SK-N-SH (cell line): Measurements from ENCODE around the gene WNT1.

Experiments
- CHD2 ChIP-seq: fragments of 150-350 bp; IDR thresholded peaks from 2 replicates; pipeline ENCODE4 v1.6.1; 2018; ENCODE audit warnings: low read length; ENCODE audit not compliant: partially characterized antibody
- EP300 ChIP-seq, 2 experiments: IDR thresholded peaks; 2 replicates each; pipeline versions ENCODE4 v1.4.0 to v1.6.1; 2012; ENCODE audit warnings: borderline replicate concordance in 1 of 2, low read depth in 1 of 2, low read length in 1 of 2
- GABPA ChIP-seq: IDR thresholded peaks from 2 replicates; pipeline ENCODE4 v1.4.0; 2012; ENCODE audit warnings: low read depth, mild to moderate bottlenecking
- MEF2A ChIP-seq: IDR thresholded peaks from 2 replicates; pipeline ENCODE4 v1.4.0; 2012; ENCODE audit warnings: low read depth, borderline replicate concordance
- POLR2AphosphoS5 ChIP-seq: IDR thresholded peaks from 2 replicates; pipeline ENCODE4 v1.6.1; 2012; ENCODE audit warnings: low read depth, low read length
- RAD21 ChIP-seq: IDR thresholded peaks from 2 replicates; pipeline ENCODE4 v1.6.1; 2012; ENCODE audit warnings: mild to moderate bottlenecking, low read length
- SIN3A ChIP-seq: IDR thresholded peaks from 2 replicates; pipeline ENCODE4 v1.6.1; 2012; ENCODE audit warnings: low read depth, mild to moderate bottlenecking, low read length, moderate library complexity, borderline replicate concordance
- SMC3 ChIP-seq: IDR thresholded peaks from 2 replicates; pipeline ENCODE4 v1.6.1; 2012; ENCODE audit warnings: low read depth, low read length, improper control_type of control experiment
- TCF12 ChIP-seq: IDR thresholded peaks from 2 replicates; pipeline ENCODE4 v1.4.0; 2012
- TF ChIP-seq, protein P1 (sequence below): fragments of 200-600 bp; sonication (generic); IDR thresholded peaks from 2 replicates; pipeline ENCODE4 v1.6.1; 2017; ENCODE audit warnings: antibody characterized with exemption, mild to moderate bottlenecking, moderate library complexity
- TF ChIP-seq, protein P2 (sequence below): IDR thresholded peaks from 2 replicates; pipeline ENCODE4; 2012
- TF ChIP-seq, protein P3 (sequence below): IDR thresholded peaks from 2 replicates; pipeline ENCODE4 v1.6.1; 2012; ENCODE audit warnings: mild to moderate bottlenecking, low read depth, low read length, moderate library complexity

DNA sequence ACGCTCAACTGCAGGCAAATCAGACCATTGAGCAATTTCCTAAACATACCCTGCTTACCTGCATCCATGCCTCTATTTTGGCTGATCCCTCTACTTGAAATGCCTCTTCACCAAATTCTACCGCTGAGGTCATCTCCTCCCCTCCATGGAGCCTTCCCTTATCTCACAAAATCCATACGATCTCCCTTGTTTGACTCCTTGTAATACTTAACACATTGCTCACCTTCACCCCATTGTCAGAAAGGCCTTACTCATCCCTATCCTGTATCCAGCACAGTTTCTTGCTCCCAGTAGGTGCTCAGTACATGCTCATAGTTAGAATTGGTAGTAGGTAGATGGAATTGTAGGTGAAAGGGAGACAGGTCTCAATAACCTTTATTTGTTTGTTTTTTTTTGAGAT lies 15.7 kb downstream of the WNT1 start:
- TF ChIP-seq RAD21 (no peak), CHD2 (no peak), SMC3 (no peak), MEF2A (no peak), POLR2AphosphoS5 (no peak), TCF12 (no peak), GABPA (no peak), SIN3A (no peak), EP300 (IDR thresholded peaks at IDR 0.05; ENCODE audit: borderline replicate concordance in 1 of 2, low read depth in 1 of 2, low read length in 1 of 2) (no peak)
- TF ChIP-seq, protein P1, sequence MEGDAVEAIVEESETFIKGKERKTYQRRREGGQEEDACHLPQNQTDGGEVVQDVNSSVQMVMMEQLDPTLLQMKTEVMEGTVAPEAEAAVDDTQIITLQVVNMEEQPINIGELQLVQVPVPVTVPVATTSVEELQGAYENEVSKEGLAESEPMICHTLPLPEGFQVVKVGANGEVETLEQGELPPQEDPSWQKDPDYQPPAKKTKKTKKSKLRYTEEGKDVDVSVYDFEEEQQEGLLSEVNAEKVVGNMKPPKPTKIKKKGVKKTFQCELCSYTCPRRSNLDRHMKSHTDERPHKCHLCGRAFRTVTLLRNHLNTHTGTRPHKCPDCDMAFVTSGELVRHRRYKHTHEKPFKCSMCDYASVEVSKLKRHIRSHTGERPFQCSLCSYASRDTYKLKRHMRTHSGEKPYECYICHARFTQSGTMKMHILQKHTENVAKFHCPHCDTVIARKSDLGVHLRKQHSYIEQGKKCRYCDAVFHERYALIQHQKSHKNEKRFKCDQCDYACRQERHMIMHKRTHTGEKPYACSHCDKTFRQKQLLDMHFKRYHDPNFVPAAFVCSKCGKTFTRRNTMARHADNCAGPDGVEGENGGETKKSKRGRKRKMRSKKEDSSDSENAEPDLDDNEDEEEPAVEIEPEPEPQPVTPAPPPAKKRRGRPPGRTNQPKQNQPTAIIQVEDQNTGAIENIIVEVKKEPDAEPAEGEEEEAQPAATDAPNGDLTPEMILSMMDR: no peak
- TF ChIP-seq, protein P2, sequence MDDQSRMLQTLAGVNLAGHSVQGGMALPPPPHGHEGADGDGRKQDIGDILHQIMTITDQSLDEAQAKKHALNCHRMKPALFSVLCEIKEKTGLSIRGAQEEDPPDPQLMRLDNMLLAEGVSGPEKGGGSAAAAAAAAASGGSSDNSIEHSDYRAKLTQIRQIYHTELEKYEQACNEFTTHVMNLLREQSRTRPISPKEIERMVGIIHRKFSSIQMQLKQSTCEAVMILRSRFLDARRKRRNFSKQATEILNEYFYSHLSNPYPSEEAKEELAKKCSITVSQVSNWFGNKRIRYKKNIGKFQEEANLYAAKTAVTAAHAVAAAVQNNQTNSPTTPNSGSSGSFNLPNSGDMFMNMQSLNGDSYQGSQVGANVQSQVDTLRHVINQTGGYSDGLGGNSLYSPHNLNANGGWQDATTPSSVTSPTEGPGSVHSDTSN: no peak
- TF ChIP-seq, protein P3, sequence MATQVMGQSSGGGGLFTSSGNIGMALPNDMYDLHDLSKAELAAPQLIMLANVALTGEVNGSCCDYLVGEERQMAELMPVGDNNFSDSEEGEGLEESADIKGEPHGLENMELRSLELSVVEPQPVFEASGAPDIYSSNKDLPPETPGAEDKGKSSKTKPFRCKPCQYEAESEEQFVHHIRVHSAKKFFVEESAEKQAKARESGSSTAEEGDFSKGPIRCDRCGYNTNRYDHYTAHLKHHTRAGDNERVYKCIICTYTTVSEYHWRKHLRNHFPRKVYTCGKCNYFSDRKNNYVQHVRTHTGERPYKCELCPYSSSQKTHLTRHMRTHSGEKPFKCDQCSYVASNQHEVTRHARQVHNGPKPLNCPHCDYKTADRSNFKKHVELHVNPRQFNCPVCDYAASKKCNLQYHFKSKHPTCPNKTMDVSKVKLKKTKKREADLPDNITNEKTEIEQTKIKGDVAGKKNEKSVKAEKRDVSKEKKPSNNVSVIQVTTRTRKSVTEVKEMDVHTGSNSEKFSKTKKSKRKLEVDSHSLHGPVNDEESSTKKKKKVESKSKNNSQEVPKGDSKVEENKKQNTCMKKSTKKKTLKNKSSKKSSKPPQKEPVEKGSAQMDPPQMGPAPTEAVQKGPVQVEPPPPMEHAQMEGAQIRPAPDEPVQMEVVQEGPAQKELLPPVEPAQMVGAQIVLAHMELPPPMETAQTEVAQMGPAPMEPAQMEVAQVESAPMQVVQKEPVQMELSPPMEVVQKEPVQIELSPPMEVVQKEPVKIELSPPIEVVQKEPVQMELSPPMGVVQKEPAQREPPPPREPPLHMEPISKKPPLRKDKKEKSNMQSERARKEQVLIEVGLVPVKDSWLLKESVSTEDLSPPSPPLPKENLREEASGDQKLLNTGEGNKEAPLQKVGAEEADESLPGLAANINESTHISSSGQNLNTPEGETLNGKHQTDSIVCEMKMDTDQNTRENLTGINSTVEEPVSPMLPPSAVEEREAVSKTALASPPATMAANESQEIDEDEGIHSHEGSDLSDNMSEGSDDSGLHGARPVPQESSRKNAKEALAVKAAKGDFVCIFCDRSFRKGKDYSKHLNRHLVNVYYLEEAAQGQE: no peak
